ENCODE data around the gene NUP62.

The NUP62 gene

GRCh38 chr19:49894879-49895565, 34.3 kb downstream of the NUP62 start:
- H3K4me1 ChIP-seq (ENCODE audit: control insufficient read depth, insufficient read depth, low read length), result peaks cover 6% of the 10 kb centered on the region; the same call in 1 of the 2 replicates
- H3K9ac ChIP-seq (ENCODE audit: low read depth, low read length), result no peak overlapping the region
- H3K27me3 ChIP-seq (ENCODE audit: control insufficient read depth, insufficient read depth, low read length), result no peaks in the 10 kb centered on the region
- H3K4me3 ChIP-seq (ENCODE audit: low read depth, low read length), result no peak overlapping the region
- no peak overlapping the region for H3K27ac ChIP-seq (ENCODE audit: low read depth, low read length)
- no peaks in the 10 kb centered on the region for H3K36me3 ChIP-seq (ENCODE audit: control insufficient read depth, insufficient read depth, low read length)
- H3K9me3 ChIP-seq (ENCODE audit: control insufficient read depth, insufficient read depth, low read length), result no peaks in the 10 kb centered on the region

GRCh38 chr19:49894011-49894664, 35.2 kb downstream of the NUP62 start:
- no peaks in the 10 kb centered on the region for H3K36me3 ChIP-seq (ENCODE audit: control insufficient read depth, insufficient read depth, low read length)
- peaks cover 4% of the 10 kb centered on the region; the same call in 1 of the 2 replicates for H3K27me3 ChIP-seq (ENCODE audit: control insufficient read depth, insufficient read depth, low read length)
- H3K9me3 ChIP-seq (ENCODE audit: control insufficient read depth, insufficient read depth, low read length), result no peaks in the 10 kb centered on the region
- peaks cover 6% of the 10 kb centered on the region; the same call in 1 of the 2 replicates for H3K4me1 ChIP-seq (ENCODE audit: control insufficient read depth, insufficient read depth, low read length)
- no peak overlapping the region for H3K4me3 ChIP-seq (ENCODE audit: low read depth, low read length)
- H3K27ac ChIP-seq (ENCODE audit: low read depth, low read length), result no peak overlapping the region
- no peak overlapping the region for H3K9ac ChIP-seq (ENCODE audit: low read depth, low read length)

- peaks cover 6% of the 10 kb centered on the region; the same call in 1 of the 2 replicates for H3K4me1 ChIP-seq (ENCODE audit: control insufficient read depth, insufficient read depth, low read length)
- no peaks in the 10 kb centered on the region for H3K36me3 ChIP-seq (ENCODE audit: control insufficient read depth, insufficient read depth, low read length)
- peaks cover 5% of the 10 kb centered on the region; the same call in 1 of the 2 replicates for H3K27me3 ChIP-seq (ENCODE audit: control insufficient read depth, insufficient read depth, low read length)
- no peak overlapping the region for H3K9ac ChIP-seq (ENCODE audit: low read depth, low read length)
- H3K4me3 ChIP-seq (ENCODE audit: low read depth, low read length), result no peak overlapping the region
- H3K9me3 ChIP-seq (ENCODE audit: control insufficient read depth, insufficient read depth, low read length), result no peaks in the 10 kb centered on the region
- no peak overlapping the region for H3K27ac ChIP-seq (ENCODE audit: low read depth, low read length)
Measured at GRCh38 chr19:49892716-49893115, 36.6 kb downstream of the NUP62 start.

GRCh38 chr19:49891393-49891792, 37.9 kb downstream of the NUP62 start:
- no peak overlapping the region for H3K9ac ChIP-seq (ENCODE audit: low read depth, low read length)
- H3K4me1 ChIP-seq (ENCODE audit: control insufficient read depth, insufficient read depth, low read length), result peaks cover 6% of the 10 kb centered on the region; the same call in 1 of the 2 replicates
- no peak overlapping the region for H3K27ac ChIP-seq (ENCODE audit: low read depth, low read length)

GRCh38 chr19:49890349-49891311, 38.7 kb downstream of the NUP62 start:
- H3K27ac ChIP-seq (ENCODE audit: low read depth, low read length), result peak overlapping the region; percentile 55
- peaks cover 6% of the 10 kb centered on the region for H3K36me3 ChIP-seq (ENCODE audit: control insufficient read depth, insufficient read depth, low read length)
- H3K9me3 ChIP-seq (ENCODE audit: control insufficient read depth, insufficient read depth, low read length), result no peaks in the 10 kb centered on the region
- H3K9ac ChIP-seq (ENCODE audit: low read depth, low read length), result no peak overlapping the region
- peaks cover 6% of the 10 kb centered on the region; the same call in 1 of the 2 replicates for H3K4me1 ChIP-seq (ENCODE audit: control insufficient read depth, insufficient read depth, low read length)
- peak overlapping the region; percentile 64 for H3K4me3 ChIP-seq (ENCODE audit: low read depth, low read length)
- peaks cover 5% of the 10 kb centered on the region; the same call in 1 of the 2 replicates for H3K27me3 ChIP-seq (ENCODE audit: control insufficient read depth, insufficient read depth, low read length)

More at GRCh38 chr19:49891393-49891792, 37.9 kb downstream of the NUP62 start:
- H3K4me3 ChIP-seq (ENCODE audit: low read depth, low read length), result no peak overlapping the region
- peaks cover 5% of the 10 kb centered on the region; the same call in 1 of the 2 replicates for H3K27me3 ChIP-seq (ENCODE audit: control insufficient read depth, insufficient read depth, low read length)
- H3K36me3 ChIP-seq (ENCODE audit: control insufficient read depth, insufficient read depth, low read length), result peaks cover 2% of the 10 kb centered on the region; the same call in 1 of the 2 replicates
- no peaks in the 10 kb centered on the region for H3K9me3 ChIP-seq (ENCODE audit: control insufficient read depth, insufficient read depth, low read length)

- Histone ChIP-seq H3K4me1 (ENCODE audit: control insufficient read depth, insufficient read depth, low read length) (peaks cover 6% of the 10 kb centered on the region; the same call in 1 of the 2 replicates), H3K27ac (ENCODE audit: low read depth, low read length) (peak overlapping the region; percentile 55), H3K27me3 (ENCODE audit: control insufficient read depth, insufficient read depth, low read length) (peaks cover 5% of the 10 kb centered on the region; the same call in 1 of the 2 replicates), H3K9me3 (ENCODE audit: control insufficient read depth, insufficient read depth, low read length) (no peaks in the 10 kb centered on the region), H3K9ac (ENCODE audit: low read depth, low read length) (no peak overlapping the region), H3K36me3 (ENCODE audit: control insufficient read depth, insufficient read depth, low read length) (peaks cover 12% of the 10 kb centered on the region), H3K4me3 (ENCODE audit: low read depth, low read length) (peak overlapping the region; percentile 64)
Measured at GRCh38 chr19:49889687-49890348, 39.5 kb downstream of the NUP62 start.

GRCh38 chr19:49889038-49889686, 40.1 kb downstream of the NUP62 start:
- Histone ChIP-seq H3K36me3 (ENCODE audit: control insufficient read depth, insufficient read depth, low read length) (peaks cover 19% of the 10 kb centered on the region), H3K27me3 (ENCODE audit: control insufficient read depth, insufficient read depth, low read length) (peaks cover 5% of the 10 kb centered on the region; the same call in 1 of the 2 replicates), H3K4me1 (ENCODE audit: control insufficient read depth, insufficient read depth, low read length) (peaks cover 6% of the 10 kb centered on the region; the same call in 1 of the 2 replicates), H3K9ac (ENCODE audit: low read depth, low read length) (no peak overlapping the region), H3K4me3 (ENCODE audit: low read depth, low read length) (no peak overlapping the region), H3K27ac (ENCODE audit: low read depth, low read length) (no peak overlapping the region), H3K9me3 (ENCODE audit: control insufficient read depth, insufficient read depth, low read length) (no peaks in the 10 kb centered on the region)

- Histone ChIP-seq H3K9ac (ENCODE audit: low read depth, low read length) (no peak overlapping the region), H3K27ac (ENCODE audit: low read depth, low read length) (no peak overlapping the region), H3K27me3 (ENCODE audit: control insufficient read depth, insufficient read depth, low read length) (peaks cover 5% of the 10 kb centered on the region; the same call in 1 of the 2 replicates), H3K4me3 (ENCODE audit: low read depth, low read length) (no peak overlapping the region), H3K36me3 (ENCODE audit: control insufficient read depth, insufficient read depth, low read length) (peaks cover 26% of the 10 kb centered on the region), H3K4me1 (ENCODE audit: control insufficient read depth, insufficient read depth, low read length) (peaks cover 6% of the 10 kb centered on the region; the same call in 1 of the 2 replicates), H3K9me3 (ENCODE audit: control insufficient read depth, insufficient read depth, low read length) (no peaks in the 10 kb centered on the region)
Measured at GRCh38 chr19:49888510-49888824, 40.8 kb downstream of the NUP62 start.

GRCh38 chr19:49887665-49888509, 41.4 kb downstream of the NUP62 start:
- H3K36me3 ChIP-seq (ENCODE audit: control insufficient read depth, insufficient read depth, low read length), result peaks cover 32% of the 10 kb centered on the region
- H3K27ac ChIP-seq (ENCODE audit: low read depth, low read length), result no peak overlapping the region
- peaks cover 5% of the 10 kb centered on the region; the same call in 1 of the 2 replicates for H3K27me3 ChIP-seq (ENCODE audit: control insufficient read depth, insufficient read depth, low read length)
- H3K9me3 ChIP-seq (ENCODE audit: control insufficient read depth, insufficient read depth, low read length), result no peaks in the 10 kb centered on the region
- H3K4me1 ChIP-seq (ENCODE audit: control insufficient read depth, insufficient read depth, low read length), result peaks cover 6% of the 10 kb centered on the region; the same call in 1 of the 2 replicates
- no peak overlapping the region for H3K9ac ChIP-seq (ENCODE audit: low read depth, low read length)
- no peak overlapping the region for H3K4me3 ChIP-seq (ENCODE audit: low read depth, low read length)

Data from HUES48 (cell line).